GM15510 (cell line): ENCODE data around the gene RNH1.

Experiments
- POLR2A ChIP-seq: IDR thresholded peaks from 3 replicates; pipeline ENCODE4 v1.6.1; 2011; ENCODE audit warnings: borderline replicate concordance; ENCODE audit not compliant: insufficient read length; ENCODE audit errors: extremely low read depth

RNH1 gene

GRCh38 chr11:488579-488978 lies 18.5 kb downstream of the RNH1 start:
- no peak for TF ChIP-seq POLR2A

- no peak for TF ChIP-seq POLR2A
Observed at GRCh38 chr11:488062-488461, 19.0 kb downstream of the RNH1 start.

GRCh38 chr11:487571-488021 lies 19.4 kb downstream of the RNH1 start:
- TF ChIP-seq POLR2A: no peak

- no peak for TF ChIP-seq POLR2A
Observed at GRCh38 chr11:486189-486588, 20.9 kb downstream of the RNH1 start.

GRCh38 chr11:484616-485015 lies 22.4 kb downstream of the RNH1 start:
- TF ChIP-seq POLR2A: no peak

- TF ChIP-seq POLR2A: no peak
Observed at GRCh38 chr11:479311-479710, 27.7 kb downstream of the RNH1 start.

GRCh38 chr11:477052-477715 lies 29.9 kb downstream of the RNH1 start:
- no peak for TF ChIP-seq POLR2A

GRCh38 chr11:476416-476815 lies 30.6 kb downstream of the RNH1 start:
- TF ChIP-seq POLR2A: no peak

- no peak for TF ChIP-seq POLR2A
Observed at GRCh38 chr11:475941-476340, 31.1 kb downstream of the RNH1 start.

- no peak for TF ChIP-seq POLR2A
Observed at GRCh38 chr11:474914-475506, 32.0 kb downstream of the RNH1 start.

GRCh38 chr11:473962-474785 lies 32.9 kb downstream of the RNH1 start:
- no peak for TF ChIP-seq POLR2A

- TF ChIP-seq POLR2A: no peak
Observed at GRCh38 chr11:473415-473814, 33.6 kb downstream of the RNH1 start.

GRCh38 chr11:472816-473215 lies 34.2 kb downstream of the RNH1 start:
- no peak for TF ChIP-seq POLR2A

GRCh38 chr11:472272-472671 lies 34.8 kb downstream of the RNH1 start:
- TF ChIP-seq POLR2A: no peak

GRCh38 chr11:471468-472145 lies 35.4 kb downstream of the RNH1 start:
- no peak for TF ChIP-seq POLR2A
